Psoas muscle (tissue), 8 donors: ENCODE data around the gene CTIF. TPM values are rescaled to one million over a fixed set of nuclear protein-coding genes. Genes with fewer than 3 reads are reported as not detected.

Source experiments
- ATAC-seq, 4 donors: fragments of 200-7000 bp; cut with Tn5 transposase; one replicate each; pipeline ENCODE4 v1.9.1; 2020; ENCODE audit warnings: moderate library complexity in 3 of 4, mild to moderate bottlenecking in 2 of 4
- DNase-seq, 2 donors: peaks; one replicate each; pipeline ENCODE4 v3.0.0-alpha.2; 2020
- H3K27ac ChIP-seq: fragments of 200-600 bp; one replicate; pipeline ENCODE4 v1.8.0; 2022
- H3K27me3 ChIP-seq, 3 donors: fragments of 200-600 bp in 1 of 3; one replicate each; pipeline versions ENCODE4 v1.6.1 to v1.8.0; 2013 to 2022; ENCODE audit warnings: low read length in 2 of 3, mild to moderate bottlenecking in 2 of 3, moderate library complexity in 1 of 3; ENCODE audit not compliant: insufficient read depth in 3 of 3
- H3K36me3 ChIP-seq, 2 donors: fragments of 200-600 bp in 1 of 2; one replicate each; pipeline versions ENCODE4 v1.6.1 to v1.8.0; 2013 to 2022; ENCODE audit warnings: low read depth in 1 of 2, mild to moderate bottlenecking in 1 of 2, moderate library complexity in 1 of 2; ENCODE audit not compliant: insufficient read depth in 1 of 2
- H3K4me1 ChIP-seq: fragments of 200-600 bp; one replicate; pipeline ENCODE4 v1.8.0; 2022
- H3K4me3 ChIP-seq: fragments of 200-600 bp; one replicate; pipeline ENCODE4 v1.8.0; 2022; ENCODE audit warnings: mild to moderate bottlenecking
- H3K9me3 ChIP-seq: fragments of 200-600 bp; one replicate; pipeline ENCODE4 v1.8.0; 2022
- WGBS, 3 donors: extraction: QIAGEN DNeasy Blood & Tissue Kit; methylation state at CpG; one replicate each; pipeline versions ENCODE4 v1.1.6 to v1.1.7; 2013; 5-methylcytosine and 5-hydroxymethylcytosine counted together
- intact Hi-C, 2 donors: fragments of 100-400 bp; cut with DNase I; formaldehyde crosslinking; loops; one replicate each; pipeline versions ENCODE4 v1.11.0 to v1.14.2; 2022
- polyA plus RNA-seq, 3 donors: library from polyadenylated mRNA; stranded (reverse); fragments of 200-250 nt; gene quantifications; one replicate each; pipeline ENCODE4 v1.2.3, GENCODE V29; 2013
- total RNA-seq, 4 donors: library from RNA; stranded (reverse); fragmentation: NEBNext Ultra II Directional in 2 of 4; extraction: Animal tissue kit (Norgen Biotek cat#: 25700) in 2 of 4; gene quantifications; one replicate each; pipeline versions ENCODE4 v1.2.1 to v1.2.4, GENCODE V29; 2021 to 2023
- TF ChIP-seq, protein P1 (sequence below): fragments of 200-600 bp; IDR thresholded peaks from one replicate; pipeline ENCODE4 v1.8.0; 2022; ENCODE audit warnings: antibody characterized with exemption
- donor health status: healthy with polysubstance abuse.
- donor health status: DM: no; HTN: no; CAD: no; lungs with moderate emphysema.
- donor health status: Bipolar disorder and iron deficiency.
- donor health status: healthy.
- donor health status: DM: yes; HTN: yes; CAD: no.
- donor health status: DM: no; HTN: no; CAD: no.
- donor health status: DM: no; HTN: no; CAD: no.
- donor health status: DM: yes; HTN: yes; CAD: no.

Gene CTIF
- total and polyA plus RNA-seq, 7 donors: 11.3 to 40.5 (median 26.9) TPM

DNA sequence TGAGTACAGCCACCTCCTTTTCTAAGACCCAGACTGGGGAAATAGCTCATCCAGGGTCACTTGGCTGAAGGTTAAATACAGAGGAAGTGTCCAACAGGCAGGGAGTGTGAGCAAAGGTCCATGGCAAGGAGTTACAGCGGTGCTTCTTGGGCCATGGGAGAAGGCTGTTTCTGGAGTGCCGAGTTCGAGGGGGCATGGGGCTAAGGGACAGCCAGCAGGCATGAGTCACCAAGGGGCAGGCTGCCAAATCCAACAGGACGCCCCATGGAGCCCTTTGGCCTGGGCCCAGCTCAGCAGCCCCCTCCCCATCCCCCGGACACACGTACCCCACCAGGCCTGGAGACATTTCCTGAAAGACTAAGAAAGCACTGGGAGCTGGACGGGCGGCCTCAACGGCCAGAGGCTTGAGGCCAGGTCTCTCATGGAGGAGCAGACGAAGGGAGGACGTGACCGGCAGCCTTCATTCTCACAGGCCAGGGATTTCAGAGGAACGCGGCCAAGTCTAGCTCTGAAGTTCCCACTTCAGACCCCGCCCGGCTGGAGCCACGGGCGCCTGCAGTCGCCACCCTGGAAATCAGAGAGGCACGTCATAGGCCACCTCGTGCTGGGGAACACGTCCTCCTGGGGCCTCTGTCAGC is 251.5 kb downstream of the CTIF start:
- intact Hi-C loops: no loop called here

GRCh38 chr18:48790869-48791635 is 252.2 kb downstream of the CTIF start:
- H3K36me3 ChIP-seq: no peaks in the 10 kb centered on the region
- WGBS, 3 donors: 65 to 80% (median 71%) methylated on average over 1 of the region's 1 CpG
- H3K9me3 ChIP-seq: no peaks in the 10 kb centered on the region
- no peak overlapping the region for H3K4me3 ChIP-seq
- DNase-seq (peak in 1 of 2 donors; percentile 52), ATAC-seq (peak in 3 of 4 donors; percentile 22 to 28 (median 24))
- H3K27me3 ChIP-seq: no peaks in the 10 kb centered on the region
- peaks cover 7% of the 10 kb centered on the region for H3K4me1 ChIP-seq
- intact Hi-C loops: no loop called here
- TF ChIP-seq, protein P1, sequence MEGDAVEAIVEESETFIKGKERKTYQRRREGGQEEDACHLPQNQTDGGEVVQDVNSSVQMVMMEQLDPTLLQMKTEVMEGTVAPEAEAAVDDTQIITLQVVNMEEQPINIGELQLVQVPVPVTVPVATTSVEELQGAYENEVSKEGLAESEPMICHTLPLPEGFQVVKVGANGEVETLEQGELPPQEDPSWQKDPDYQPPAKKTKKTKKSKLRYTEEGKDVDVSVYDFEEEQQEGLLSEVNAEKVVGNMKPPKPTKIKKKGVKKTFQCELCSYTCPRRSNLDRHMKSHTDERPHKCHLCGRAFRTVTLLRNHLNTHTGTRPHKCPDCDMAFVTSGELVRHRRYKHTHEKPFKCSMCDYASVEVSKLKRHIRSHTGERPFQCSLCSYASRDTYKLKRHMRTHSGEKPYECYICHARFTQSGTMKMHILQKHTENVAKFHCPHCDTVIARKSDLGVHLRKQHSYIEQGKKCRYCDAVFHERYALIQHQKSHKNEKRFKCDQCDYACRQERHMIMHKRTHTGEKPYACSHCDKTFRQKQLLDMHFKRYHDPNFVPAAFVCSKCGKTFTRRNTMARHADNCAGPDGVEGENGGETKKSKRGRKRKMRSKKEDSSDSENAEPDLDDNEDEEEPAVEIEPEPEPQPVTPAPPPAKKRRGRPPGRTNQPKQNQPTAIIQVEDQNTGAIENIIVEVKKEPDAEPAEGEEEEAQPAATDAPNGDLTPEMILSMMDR: no peak
- H3K27ac ChIP-seq: peak overlapping the region; percentile 78

More for the DNA sequence above, 251.5 kb downstream of the CTIF start:
- ATAC-seq (peak; percentile 36 to 65 (median 56)), DNase-seq (peak; percentile 77 to 82)
- H3K4me3 ChIP-seq: no peak overlapping the region
- TF ChIP-seq, protein P1: no peak
- H3K4me1 ChIP-seq: peaks cover 7% of the 10 kb centered on the region
- no peaks in the 10 kb centered on the region for H3K9me3 ChIP-seq
- 60 to 68% (median 65%) methylated on average over 22 of the region's 22 CpGs for WGBS, 3 donors
- no peaks in the 10 kb centered on the region for H3K27me3 ChIP-seq
- no peaks in the 10 kb centered on the region for H3K36me3 ChIP-seq
- H3K27ac ChIP-seq: peak overlapping the region; percentile 78

DNA sequence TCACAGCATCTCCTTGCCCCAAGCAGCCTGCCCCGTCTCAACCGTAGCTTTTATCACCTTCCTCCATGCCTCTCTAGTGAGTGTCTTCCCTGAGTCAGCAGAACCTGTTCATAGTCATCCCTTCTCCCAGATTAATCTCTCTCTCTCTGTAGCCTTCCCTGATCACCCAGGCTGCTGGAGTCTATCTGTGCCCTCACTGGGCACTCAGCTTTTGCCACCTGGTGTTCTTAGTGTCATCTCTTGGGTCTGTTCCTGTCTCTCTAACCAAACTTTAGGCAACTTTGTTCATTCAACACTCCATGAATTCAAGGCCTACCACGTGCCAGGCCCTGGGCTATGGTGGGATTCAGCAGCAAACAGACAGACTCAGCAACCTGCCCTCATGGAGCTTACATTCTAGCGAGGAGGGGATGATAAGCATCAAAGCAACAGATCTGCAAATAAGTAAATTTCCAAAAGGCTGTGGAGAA is 252.8 kb downstream of the CTIF start:
- WGBS, 3 donors: 93 to 98% (median 97%) methylated on average over 4 of the region's 4 CpGs
- no peak for DNase-seq

GRCh38 chr18:48792141-48792540 is 253.3 kb downstream of the CTIF start:
- H3K27me3 ChIP-seq: no peaks in the 10 kb centered on the region
- no peak for DNase-seq
- no peak overlapping the region for H3K4me3 ChIP-seq
- no peaks in the 10 kb centered on the region for H3K9me3 ChIP-seq
- no peak for ATAC-seq
- peaks cover 7% of the 10 kb centered on the region for H3K4me1 ChIP-seq
- peak overlapping the region; percentile 78 for H3K27ac ChIP-seq
- WGBS, 3 donors: 99 to 100% (median 100%) methylated on average over 4 of the region's 4 CpGs
- TF ChIP-seq, protein P1: no peak
- H3K36me3 ChIP-seq: no peaks in the 10 kb centered on the region
- intact Hi-C loops: no loop called here

More for the DNA sequence above, 252.8 kb downstream of the CTIF start:
- Histone ChIP-seq H3K4me3 (no peak overlapping the region), H3K27me3 (no peaks in the 10 kb centered on the region), H3K9me3 (no peaks in the 10 kb centered on the region), H3K4me1 (peaks cover 7% of the 10 kb centered on the region), H3K27ac (peak overlapping the region; percentile 78), H3K36me3 (no peaks in the 10 kb centered on the region)
- intact Hi-C loops: no loop called here
- TF ChIP-seq, protein P1: no peak
- ATAC-seq: peak in 1 of 4 donors; percentile 30
